Amniotic stem cell (primary cell): ENCODE results near the gene CDH5.

ENCODE experiments used
- DNase-seq: peaks from one replicate; lab custom pipeline; 2025; lab: John Stamatoyannopoulos, UW

The CDH5 gene

GRCh38 chr16:66353055-66353454 lies 13.4 kb upstream of the CDH5 start:
- no peak for DNase-seq

GRCh38 chr16:66354034-66354909 lies 12.2 kb upstream of the CDH5 start:
- no peak for DNase-seq

GRCh38 chr16:66355526-66355925 lies 11.0 kb upstream of the CDH5 start:
- no peak for DNase-seq

- DNase-seq: peak; percentile 63
Observed at GRCh38 chr16:66357523-66357928, 9.0 kb upstream of the CDH5 start.

- DNase-seq: no peak
Observed at GRCh38 chr16:66358231-66358630, 8.3 kb upstream of the CDH5 start.

GRCh38 chr16:66359012-66359411 lies 7.5 kb upstream of the CDH5 start:
- no peak for DNase-seq

- DNase-seq: no peak
Observed at GRCh38 chr16:66359811-66360608, 6.5 kb upstream of the CDH5 start.

- no peak for DNase-seq
Observed at GRCh38 chr16:66360624-66361324, 5.7 kb upstream of the CDH5 start.

- DNase-seq: no peak
Observed at GRCh38 chr16:66361604-66362135, 4.8 kb upstream of the CDH5 start.

GRCh38 chr16:66363211-66363777 lies 3.2 kb upstream of the CDH5 start:
- no peak for DNase-seq

- DNase-seq: no peak
Observed at GRCh38 chr16:66364117-66364958, 2.2 kb upstream of the CDH5 start.

GRCh38 chr16:66364959-66365306 lies 1.6 kb upstream of the CDH5 start:
- DNase-seq: no peak

GRCh38 chr16:66365651-66366050 lies 840 bp upstream of the CDH5 start:
- no peak for DNase-seq

GRCh38 chr16:66367968-66368891 lies 1.7 kb downstream of the CDH5 start:
- no peak for DNase-seq

GRCh38 chr16:66369055-66369592 lies 2.6 kb downstream of the CDH5 start:
- no peak for DNase-seq

GRCh38 chr16:66370786-66371684 lies 4.5 kb downstream of the CDH5 start:
- DNase-seq: no peak

GRCh38 chr16:66372078-66372897 lies 5.8 kb downstream of the CDH5 start:
- no peak for DNase-seq

- no peak for DNase-seq
Observed at GRCh38 chr16:66372898-66373155, 6.3 kb downstream of the CDH5 start.
